ENCODE measurements around the gene SP6.

The SP6 gene

DNA sequence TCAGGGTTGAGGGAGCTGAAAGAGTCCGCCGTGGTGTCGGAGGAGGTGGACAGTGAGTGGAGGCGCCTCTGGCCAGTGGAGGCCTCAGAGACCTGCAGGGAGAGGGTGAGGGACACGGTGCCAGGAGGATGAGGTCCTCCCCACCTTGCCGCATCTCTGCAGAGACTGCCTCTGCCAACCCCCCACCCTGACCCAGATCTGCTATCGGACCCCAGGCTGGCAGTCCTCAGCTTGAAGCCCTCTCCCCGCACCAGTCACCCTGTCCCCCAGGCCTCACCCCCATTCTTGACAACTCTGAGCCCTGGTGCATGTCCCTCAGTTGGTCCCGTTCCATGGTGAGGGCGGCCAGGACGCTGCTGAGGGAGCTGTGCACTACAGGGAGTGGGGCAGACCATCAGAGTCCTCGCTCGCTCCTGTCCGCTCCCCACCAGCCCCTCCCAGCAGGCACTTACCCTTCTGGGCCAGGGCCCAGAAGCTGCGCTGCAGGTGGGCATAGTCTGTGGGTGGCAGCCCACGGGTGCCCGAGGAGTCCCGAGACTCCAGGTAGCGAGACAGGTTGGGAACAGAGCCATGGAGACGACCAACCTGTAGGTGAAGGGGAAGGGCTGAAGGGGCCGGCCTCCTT lies 34.7 kb downstream of the SP6 start:
- TF ChIP-seq, protein P1, sequence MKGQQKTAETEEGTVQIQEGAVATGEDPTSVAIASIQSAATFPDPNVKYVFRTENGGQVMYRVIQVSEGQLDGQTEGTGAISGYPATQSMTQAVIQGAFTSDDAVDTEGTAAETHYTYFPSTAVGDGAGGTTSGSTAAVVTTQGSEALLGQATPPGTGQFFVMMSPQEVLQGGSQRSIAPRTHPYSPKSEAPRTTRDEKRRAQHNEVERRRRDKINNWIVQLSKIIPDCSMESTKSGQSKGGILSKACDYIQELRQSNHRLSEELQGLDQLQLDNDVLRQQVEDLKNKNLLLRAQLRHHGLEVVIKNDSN (IDR thresholded peaks at IDR 0.05): no peak
- TF ChIP-seq TAF1 (IDR thresholded peaks at IDR 0.05; ENCODE audit: low read depth): no peak
- TF ChIP-seq FOXM1 (IDR thresholded peaks at IDR 0.05; ENCODE audit: borderline replicate concordance, low read depth): no peak
- no peak for TF ChIP-seq EP300 (IDR thresholded peaks at IDR 0.05; ENCODE audit: borderline replicate concordance)
- TF ChIP-seq TEAD4 (IDR thresholded peaks at IDR 0.05): no peak
- TF ChIP-seq ZBTB7A (IDR thresholded peaks at IDR 0.05; ENCODE audit: low read depth): no peak
- no peak for TF ChIP-seq RAD21 (IDR thresholded peaks at IDR 0.05; ENCODE audit: low read depth)
- no peak for TF ChIP-seq MAX (IDR thresholded peaks at IDR 0.05)
- TF ChIP-seq, protein P2, sequence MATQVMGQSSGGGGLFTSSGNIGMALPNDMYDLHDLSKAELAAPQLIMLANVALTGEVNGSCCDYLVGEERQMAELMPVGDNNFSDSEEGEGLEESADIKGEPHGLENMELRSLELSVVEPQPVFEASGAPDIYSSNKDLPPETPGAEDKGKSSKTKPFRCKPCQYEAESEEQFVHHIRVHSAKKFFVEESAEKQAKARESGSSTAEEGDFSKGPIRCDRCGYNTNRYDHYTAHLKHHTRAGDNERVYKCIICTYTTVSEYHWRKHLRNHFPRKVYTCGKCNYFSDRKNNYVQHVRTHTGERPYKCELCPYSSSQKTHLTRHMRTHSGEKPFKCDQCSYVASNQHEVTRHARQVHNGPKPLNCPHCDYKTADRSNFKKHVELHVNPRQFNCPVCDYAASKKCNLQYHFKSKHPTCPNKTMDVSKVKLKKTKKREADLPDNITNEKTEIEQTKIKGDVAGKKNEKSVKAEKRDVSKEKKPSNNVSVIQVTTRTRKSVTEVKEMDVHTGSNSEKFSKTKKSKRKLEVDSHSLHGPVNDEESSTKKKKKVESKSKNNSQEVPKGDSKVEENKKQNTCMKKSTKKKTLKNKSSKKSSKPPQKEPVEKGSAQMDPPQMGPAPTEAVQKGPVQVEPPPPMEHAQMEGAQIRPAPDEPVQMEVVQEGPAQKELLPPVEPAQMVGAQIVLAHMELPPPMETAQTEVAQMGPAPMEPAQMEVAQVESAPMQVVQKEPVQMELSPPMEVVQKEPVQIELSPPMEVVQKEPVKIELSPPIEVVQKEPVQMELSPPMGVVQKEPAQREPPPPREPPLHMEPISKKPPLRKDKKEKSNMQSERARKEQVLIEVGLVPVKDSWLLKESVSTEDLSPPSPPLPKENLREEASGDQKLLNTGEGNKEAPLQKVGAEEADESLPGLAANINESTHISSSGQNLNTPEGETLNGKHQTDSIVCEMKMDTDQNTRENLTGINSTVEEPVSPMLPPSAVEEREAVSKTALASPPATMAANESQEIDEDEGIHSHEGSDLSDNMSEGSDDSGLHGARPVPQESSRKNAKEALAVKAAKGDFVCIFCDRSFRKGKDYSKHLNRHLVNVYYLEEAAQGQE (IDR thresholded peaks at IDR 0.05; ENCODE audit: low read depth): no peak
- no peak for TF ChIP-seq EGR1 (IDR thresholded peaks at IDR 0.05)
- TF ChIP-seq YY1 (IDR thresholded peaks at IDR 0.05; ENCODE audit: low read depth): no peak
- no peak for TF ChIP-seq NFIC (IDR thresholded peaks at IDR 0.05)

DNA sequence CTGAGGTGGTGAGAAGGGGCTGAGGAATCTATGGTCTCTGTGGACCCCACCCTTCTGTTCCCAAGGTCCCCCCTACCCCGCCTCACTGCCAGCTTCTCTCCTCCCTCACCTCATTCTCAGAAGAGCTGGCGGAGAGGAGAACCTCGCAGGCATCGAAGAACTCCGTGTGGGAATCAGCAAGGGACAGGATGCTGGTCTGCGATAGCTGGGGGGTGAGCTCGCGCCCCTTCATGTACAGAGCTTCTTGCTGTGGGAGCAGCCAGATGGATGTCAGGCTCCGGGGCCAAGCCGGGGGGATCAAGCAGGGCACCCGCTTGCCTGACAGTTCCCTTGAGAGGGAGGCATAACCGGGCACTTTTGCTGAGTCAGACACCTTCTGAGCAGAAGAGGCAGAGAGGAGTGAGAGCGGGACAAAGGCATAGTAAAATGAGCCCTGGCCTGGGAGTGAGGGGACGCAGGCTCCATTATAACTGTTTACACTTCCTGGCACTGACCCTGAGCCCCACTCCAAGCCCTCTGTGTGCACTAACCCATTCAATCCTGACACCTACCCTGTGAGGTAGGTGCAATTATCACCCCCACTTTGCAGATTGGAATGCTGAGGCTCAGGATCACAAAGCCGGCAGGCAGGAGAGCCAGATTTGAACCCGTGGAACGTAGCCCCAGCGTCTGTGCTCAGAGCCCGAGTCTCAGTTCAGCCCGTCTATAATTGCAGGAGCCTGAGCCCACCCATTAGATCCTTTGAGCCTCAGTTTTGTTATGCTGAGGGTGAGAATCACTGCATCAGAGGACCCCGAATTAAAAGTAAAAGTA lies 35.7 kb downstream of the SP6 start:
- TF ChIP-seq, protein P2 (IDR thresholded peaks at IDR 0.05; ENCODE audit: low read depth): no peak
- TF ChIP-seq YY1 (IDR thresholded peaks at IDR 0.05; ENCODE audit: low read depth) (no peak), ZBTB7A (IDR thresholded peaks at IDR 0.05; ENCODE audit: low read depth) (no peak), CREB1 (IDR thresholded peaks at IDR 0.05; ENCODE audit: low read depth) (no peak), TCF12 (IDR thresholded peaks at IDR 0.05; ENCODE audit: low read depth) (no peak)

GRCh38 chr17:47813512-47814031 lies 37.4 kb downstream of the SP6 start:
- TF ChIP-seq, protein P1 (IDR thresholded peaks at IDR 0.05): no peak
- TF ChIP-seq TAF1 (IDR thresholded peaks at IDR 0.05; ENCODE audit: low read depth): no peak
- no peak for TF ChIP-seq YY1 (IDR thresholded peaks at IDR 0.05; ENCODE audit: low read depth)
- TF ChIP-seq EP300 (IDR thresholded peaks at IDR 0.05; ENCODE audit: borderline replicate concordance): no peak
- TF ChIP-seq ZBTB7A (IDR thresholded peaks at IDR 0.05; ENCODE audit: low read depth): no peak
- no peak for TF ChIP-seq RAD21 (IDR thresholded peaks at IDR 0.05; ENCODE audit: low read depth)

DNA sequence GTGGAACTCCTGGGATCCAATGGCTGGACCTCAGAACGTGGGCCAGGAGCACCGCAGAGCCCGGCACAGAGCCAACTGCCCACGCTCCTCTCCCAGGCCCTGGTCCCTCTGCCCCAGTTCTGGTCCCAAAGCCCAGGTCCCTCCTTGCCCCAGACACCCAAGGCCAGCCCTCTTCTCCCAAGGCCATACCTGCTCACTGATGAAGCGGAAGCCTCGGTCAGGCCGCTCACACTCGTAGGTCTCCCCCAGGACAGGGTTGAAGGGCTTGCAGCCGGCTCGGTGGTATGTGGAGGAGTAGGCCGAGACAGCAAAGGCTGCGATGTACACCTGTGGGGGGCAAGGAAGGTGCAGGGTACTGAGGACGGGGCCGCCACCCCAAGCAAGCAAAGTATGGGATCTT lies 37.9 kb downstream of the SP6 start:
- no peak for TF ChIP-seq ZBTB7A (IDR thresholded peaks at IDR 0.05; ENCODE audit: low read depth)

DNA sequence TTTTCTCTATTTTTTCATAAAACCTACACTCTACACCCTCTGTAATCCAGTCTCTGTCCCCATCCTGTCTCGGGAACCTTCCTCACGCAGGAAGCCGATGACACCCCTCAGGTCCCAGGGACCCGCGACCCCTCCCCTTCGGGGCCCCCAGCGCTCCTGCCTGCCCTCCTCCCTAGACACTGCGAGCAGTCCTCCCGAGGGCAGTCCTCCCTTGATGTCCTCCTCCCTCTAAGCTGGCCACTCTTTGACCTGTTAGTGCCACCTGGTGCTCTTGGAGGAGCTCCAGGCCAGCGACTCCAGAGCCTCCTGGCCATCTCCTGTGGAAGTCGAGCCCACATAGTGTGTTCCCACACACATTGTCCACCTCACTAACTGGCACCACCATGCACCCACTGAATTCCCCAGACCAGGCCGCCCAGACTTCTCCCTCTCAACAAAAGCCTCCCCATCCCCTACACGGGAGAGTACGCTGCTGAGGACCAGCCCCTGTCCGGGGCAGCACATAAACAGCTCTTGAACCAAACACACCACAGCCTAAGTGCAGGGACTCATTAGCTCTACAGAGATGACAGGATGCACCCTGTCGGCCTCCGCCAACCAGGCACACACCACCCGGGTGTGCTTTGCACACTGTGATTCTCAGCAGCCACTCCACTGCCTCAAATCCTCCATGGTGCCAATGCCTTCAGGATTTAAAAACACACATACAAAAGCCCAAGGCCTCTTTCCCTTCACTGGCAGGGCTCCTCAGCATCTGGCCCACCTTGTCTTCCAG lies 38.6 kb downstream of the SP6 start:
- no peak for TF ChIP-seq TEAD4 (IDR thresholded peaks at IDR 0.05)
- TF ChIP-seq CREB1 (IDR thresholded peaks at IDR 0.05; ENCODE audit: low read depth): no peak
- no peak for TF ChIP-seq EGR1 (IDR thresholded peaks at IDR 0.05)
- no peak for TF ChIP-seq TAF1 (IDR thresholded peaks at IDR 0.05; ENCODE audit: low read depth)
- TF ChIP-seq EP300 (IDR thresholded peaks at IDR 0.05; ENCODE audit: borderline replicate concordance): no peak
- TF ChIP-seq NFIC (IDR thresholded peaks at IDR 0.05): no peak
- TF ChIP-seq ZBTB7A (IDR thresholded peaks at IDR 0.05; ENCODE audit: low read depth): no peak
- TF ChIP-seq, protein P2 (IDR thresholded peaks at IDR 0.05; ENCODE audit: low read depth): no peak
- no peak for TF ChIP-seq FOXM1 (IDR thresholded peaks at IDR 0.05; ENCODE audit: borderline replicate concordance, low read depth)
- TF ChIP-seq, protein P1 (IDR thresholded peaks at IDR 0.05): no peak
- no peak for TF ChIP-seq YY1 (IDR thresholded peaks at IDR 0.05; ENCODE audit: low read depth)
- no peak for TF ChIP-seq TCF12 (IDR thresholded peaks at IDR 0.05; ENCODE audit: low read depth)
- no peak for TF ChIP-seq CEBPB (IDR thresholded peaks at IDR 0.05)
- TF ChIP-seq MAX (IDR thresholded peaks at IDR 0.05): no peak
- TF ChIP-seq RAD21 (IDR thresholded peaks at IDR 0.05; ENCODE audit: low read depth): no peak
